Gastrocnemius medialis (tissue), 4 donors: ENCODE measurements around the gene KATNIP. TPM values are rescaled to one million over a fixed set of nuclear protein-coding genes. Genes with fewer than 3 reads are reported as not detected.

Source experiments
- ATAC-seq, 2 donors: fragments of 150-250 bp; one replicate each; pipeline ENCODE4 v1.9.1; 2016
- DNase-seq, 2 donors: peaks; one replicate each; pipeline ENCODE4 v3.0.0-alpha.2; 2019
- H3K27ac ChIP-seq, 4 donors: fragments of 200-600 bp; sonication (generic); 1 replicate in 1 of 4; 2 replicates in 3 of 4; pipeline ENCODE4 v1.5.1; 2016 to 2018; ENCODE audit warnings: mild to moderate bottlenecking in 2 of 4, moderate library complexity in 1 of 4
- H3K27me3 ChIP-seq, 3 donors: fragments of 200-600 bp; sonication (generic) in 2 of 3; 1 replicate in 1 of 3; 2 replicates in 2 of 3; pipeline versions ENCODE4 v1.5.1 to v1.6.0; 2016 to 2019; ENCODE audit warnings: mild to moderate bottlenecking in 1 of 3, moderate library complexity in 1 of 3
- H3K36me3 ChIP-seq, 2 donors: fragments of 200-600 bp; sonication (generic) in 1 of 2; one replicate each; pipeline ENCODE4 v1.5.1; 2017 to 2018
- H3K4me1 ChIP-seq, 2 donors: fragments of 200-600 bp; sonication (generic) in 1 of 2; one replicate each; pipeline ENCODE4 v1.5.1; 2016 to 2017; ENCODE audit warnings: mild to moderate bottlenecking in 2 of 2
- H3K4me3 ChIP-seq, 4 donors: fragments of 200-600 bp; sonication (generic) in 3 of 4; 1 replicate in 1 of 4; 2 replicates in 3 of 4; pipeline ENCODE4 v1.5.1; 2016 to 2019; ENCODE audit warnings: mild to moderate bottlenecking in 2 of 4
- H3K9me3 ChIP-seq, 3 donors: fragments of 200-600 bp; sonication (generic) in 2 of 3; 1 replicate in 1 of 3; 2 replicates in 2 of 3; pipeline ENCODE4 v1.5.1; 2016 to 2019
- POLR2A ChIP-seq, 2 donors: fragments of 450-650 bp; IDR thresholded peaks; one replicate each; pipeline ENCODE4 v1.6.1; 2017; ENCODE audit warnings: antibody characterized with exemption in 2 of 2, mild to moderate bottlenecking in 2 of 2, moderate library complexity in 2 of 2
- in situ Hi-C, 4 donors: fragments of 200-750 bp; cut with MboI; loops; one replicate each; pipeline versions ENCODE4 v1.15.0 to v1.8.0; 2017; ENCODE audit warnings: low sequenced_read_pairs in 4 of 4
- intact Hi-C: fragments of 100-400 bp; cut with DNase I; formaldehyde crosslinking; loops from one replicate; pipeline ENCODE4 v1.15.1; 2023; ENCODE audit warnings: low total_unique reads
- total RNA-seq, 4 donors: library from RNA; depleted of rRNA; stranded (reverse); fragments of >200 nt; gene quantifications; one replicate each; pipeline versions ENCODE4 v1.1.0 to v1.2.3, GENCODE V29; 2016
- TF ChIP-seq, protein P1 (sequence below), 5 experiments: fragments of 450-650 bp in 3 of 5; fragments of 200-600 bp in 2 of 5; sonication (generic) in 2 of 5; IDR thresholded peaks in 4 of 5; conservative IDR thresholded peaks in 1 of 5; 1 replicate in 4 of 5; 2 replicates in 1 of 5; pipeline ENCODE4 v1.5.1; 2016 to 2019; ENCODE audit warnings: antibody characterized with exemption in 5 of 5, mild to moderate bottlenecking in 3 of 5, moderate library complexity in 3 of 5

Gene KATNIP
- total RNA-seq, 4 donors from 2014 or later, result 6.3 to 12.1 (median 7.7) TPM

DNA sequence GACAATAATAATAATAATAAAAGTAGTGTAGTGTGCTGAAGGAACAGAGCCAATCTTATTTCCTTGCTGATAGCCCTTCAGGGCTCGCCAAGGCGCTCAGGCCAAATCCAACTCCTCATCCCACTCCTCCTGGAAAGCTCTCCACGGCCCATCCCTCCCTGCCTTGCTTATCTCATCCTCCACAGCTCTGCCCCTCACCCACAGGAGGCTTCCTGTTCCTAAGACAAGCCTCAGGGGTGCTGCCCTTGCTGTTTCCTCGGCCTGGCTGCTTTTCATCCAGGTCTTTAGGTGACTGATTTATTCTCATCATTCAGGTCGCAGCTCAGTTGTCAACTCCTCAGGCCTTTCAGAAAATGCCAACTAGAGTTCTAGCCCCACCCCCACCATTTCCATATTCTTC, 11.4 kb upstream of the KATNIP start:
- Histone ChIP-seq H3K4me1 (no peaks in the 10 kb centered on the region), H3K4me3 (no peak overlapping the region), H3K36me3 (peaks cover 0 to 90% of the 10 kb centered on the region in 2 donors), H3K9me3 (no peaks in the 10 kb centered on the region), H3K27me3 (no peaks in the 10 kb centered on the region), H3K27ac (peak overlapping the region in 1 of 4 donors; percentile 19)
- intact Hi-C loops (no loop called here), in situ Hi-C loops (no loop called here)
- DNase-seq (no peak), ATAC-seq (no peak)
- TF ChIP-seq POLR2A (IDR thresholded peaks at IDR 0.05), result no peak
- TF ChIP-seq, protein P1, sequence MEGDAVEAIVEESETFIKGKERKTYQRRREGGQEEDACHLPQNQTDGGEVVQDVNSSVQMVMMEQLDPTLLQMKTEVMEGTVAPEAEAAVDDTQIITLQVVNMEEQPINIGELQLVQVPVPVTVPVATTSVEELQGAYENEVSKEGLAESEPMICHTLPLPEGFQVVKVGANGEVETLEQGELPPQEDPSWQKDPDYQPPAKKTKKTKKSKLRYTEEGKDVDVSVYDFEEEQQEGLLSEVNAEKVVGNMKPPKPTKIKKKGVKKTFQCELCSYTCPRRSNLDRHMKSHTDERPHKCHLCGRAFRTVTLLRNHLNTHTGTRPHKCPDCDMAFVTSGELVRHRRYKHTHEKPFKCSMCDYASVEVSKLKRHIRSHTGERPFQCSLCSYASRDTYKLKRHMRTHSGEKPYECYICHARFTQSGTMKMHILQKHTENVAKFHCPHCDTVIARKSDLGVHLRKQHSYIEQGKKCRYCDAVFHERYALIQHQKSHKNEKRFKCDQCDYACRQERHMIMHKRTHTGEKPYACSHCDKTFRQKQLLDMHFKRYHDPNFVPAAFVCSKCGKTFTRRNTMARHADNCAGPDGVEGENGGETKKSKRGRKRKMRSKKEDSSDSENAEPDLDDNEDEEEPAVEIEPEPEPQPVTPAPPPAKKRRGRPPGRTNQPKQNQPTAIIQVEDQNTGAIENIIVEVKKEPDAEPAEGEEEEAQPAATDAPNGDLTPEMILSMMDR (IDR thresholded peaks at IDR 0.05 in 4 of 5, conservative IDR thresholded peaks at IDR 0.05 in 1 of 5), result no peak

DNA sequence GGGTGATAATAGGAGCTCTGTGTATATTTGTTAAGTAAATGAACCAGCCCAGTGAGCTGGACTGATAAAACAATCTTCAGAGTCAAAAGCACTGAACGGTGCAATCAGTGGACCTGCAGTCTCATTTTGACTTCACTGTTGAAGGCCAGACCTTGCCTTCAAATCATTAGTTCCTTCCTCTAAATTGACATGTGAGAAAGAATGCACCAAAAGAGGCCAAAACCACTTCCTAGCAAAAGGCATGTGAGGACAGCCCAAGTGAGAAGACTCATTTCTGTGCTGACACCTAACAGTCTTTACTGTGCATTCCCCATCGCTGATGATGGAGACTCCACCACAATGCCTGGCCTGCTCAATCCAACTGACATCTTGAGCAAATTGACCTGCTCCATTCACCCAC, 10.8 kb upstream of the KATNIP start:
- H3K27me3 ChIP-seq, result no peaks in the 10 kb centered on the region
- no peaks in the 10 kb centered on the region for H3K9me3 ChIP-seq
- no peak overlapping the region for H3K27ac ChIP-seq
- intact Hi-C loops (no loop called here), in situ Hi-C loops (no loop called here)
- no peak for ATAC-seq
- H3K4me3 ChIP-seq, result no peak overlapping the region
- H3K4me1 ChIP-seq, result no peaks in the 10 kb centered on the region
- TF ChIP-seq, protein P1 (IDR thresholded peaks at IDR 0.05 in 4 of 5, conservative IDR thresholded peaks at IDR 0.05 in 1 of 5), result no peak
- no peak for TF ChIP-seq POLR2A (IDR thresholded peaks at IDR 0.05)
- DNase-seq, result no peak
- peaks cover 0 to 91% of the 10 kb centered on the region in 2 donors for H3K36me3 ChIP-seq

DNA sequence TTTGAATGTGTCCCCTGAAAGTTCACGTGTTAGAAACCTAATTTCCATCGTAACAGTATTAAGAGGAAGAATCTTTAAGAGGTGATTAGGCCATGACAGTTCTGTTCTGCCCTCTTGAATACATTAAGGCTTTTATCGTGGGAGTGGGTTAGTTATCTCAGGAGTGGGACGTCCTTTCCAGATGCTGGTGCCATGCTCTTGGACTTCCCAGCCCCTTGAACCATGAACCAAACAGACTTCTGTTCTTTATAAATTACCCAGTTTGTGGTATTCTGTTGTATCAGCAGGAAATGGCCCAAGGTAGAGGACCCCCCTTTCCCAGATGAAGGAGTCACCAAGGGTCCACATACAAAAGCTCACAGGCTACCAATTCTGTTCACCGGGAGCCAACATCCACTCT, 10.3 kb upstream of the KATNIP start:
- no peak for DNase-seq
- H3K27ac ChIP-seq, result no peak overlapping the region
- no peaks in the 10 kb centered on the region for H3K4me1 ChIP-seq
- TF ChIP-seq, protein P1 (IDR thresholded peaks at IDR 0.05 in 4 of 5, conservative IDR thresholded peaks at IDR 0.05 in 1 of 5), result no peak
- no peak for TF ChIP-seq POLR2A (IDR thresholded peaks at IDR 0.05)
- H3K36me3 ChIP-seq, result peaks cover 0 to 94% of the 10 kb centered on the region in 2 donors
- H3K9me3 ChIP-seq, result no peaks in the 10 kb centered on the region
- in situ Hi-C loops, result no loop called here
- no peaks in the 10 kb centered on the region for H3K27me3 ChIP-seq
- intact Hi-C loops, result no loop called here
- no peak for ATAC-seq
- H3K4me3 ChIP-seq, result no peak overlapping the region

DNA sequence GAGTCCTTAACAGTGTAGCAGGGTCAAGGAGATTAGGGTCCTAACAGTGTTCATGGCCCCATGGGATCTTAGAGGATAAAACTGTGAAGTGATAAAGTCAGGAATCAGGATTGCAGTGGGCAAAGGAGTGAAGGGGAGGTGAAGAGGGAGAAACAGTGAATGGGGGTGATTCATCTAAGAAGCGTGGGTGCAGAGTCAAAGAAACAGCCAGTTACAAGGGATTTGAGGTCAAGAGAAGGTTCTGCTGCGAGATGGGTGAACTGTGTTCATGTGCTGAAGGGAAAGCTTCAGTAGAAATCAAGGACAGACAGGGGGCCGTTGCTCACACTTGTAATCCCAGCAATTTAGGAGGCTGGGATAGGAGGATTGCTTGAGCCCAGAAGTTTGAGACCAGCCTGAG, 6.1 kb upstream of the KATNIP start:
- intact Hi-C loops, result no loop called here
- in situ Hi-C loops, result no loop called here
- Histone ChIP-seq H3K9me3 (no peaks in the 10 kb centered on the region), H3K27me3 (no peaks in the 10 kb centered on the region), H3K4me1 (peaks cover 23 to 24% of the 10 kb centered on the region in 2 donors), H3K4me3 (no peak overlapping the region), H3K27ac (no peak overlapping the region), H3K36me3 (peaks cover 0 to 63% of the 10 kb centered on the region in 2 donors)
- ATAC-seq (no peak), DNase-seq (no peak)
- TF ChIP-seq POLR2A (IDR thresholded peaks at IDR 0.05), result no peak
- TF ChIP-seq, protein P1 (IDR thresholded peaks at IDR 0.05 in 4 of 5, conservative IDR thresholded peaks at IDR 0.05 in 1 of 5), result no peak

DNA sequence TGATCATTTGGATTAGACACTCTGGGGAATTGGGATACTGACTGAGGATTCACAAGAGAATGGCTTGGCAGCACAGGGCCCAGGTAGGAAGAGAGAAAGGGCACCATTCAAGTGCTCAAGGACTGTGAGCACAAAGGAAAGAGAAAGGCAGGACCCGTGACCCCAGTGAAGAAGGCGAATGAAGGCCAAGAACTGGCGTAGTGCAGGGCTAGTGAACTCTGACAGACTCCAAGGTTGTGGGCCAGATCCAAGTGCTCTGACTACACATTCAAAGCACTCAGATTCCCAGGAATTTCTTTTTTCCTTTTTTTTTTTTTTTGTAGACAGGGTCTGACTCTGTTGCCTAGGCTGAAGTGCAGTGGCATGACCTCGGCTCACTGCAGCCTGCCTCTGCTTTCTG, 5.3 kb upstream of the KATNIP start:
- Histone ChIP-seq H3K9me3 (no peaks in the 10 kb centered on the region), H3K36me3 (peaks cover 0 to 59% of the 10 kb centered on the region in 2 donors), H3K4me3 (no peak overlapping the region), H3K27ac (no peak overlapping the region), H3K27me3 (no peaks in the 10 kb centered on the region), H3K4me1 (peaks cover 27% of the 10 kb centered on the region in 2 donors)
- DNase-seq (no peak), ATAC-seq (no peak)
- no peak for TF ChIP-seq POLR2A (IDR thresholded peaks at IDR 0.05)
- TF ChIP-seq, protein P1 (IDR thresholded peaks at IDR 0.05 in 4 of 5, conservative IDR thresholded peaks at IDR 0.05 in 1 of 5), result no peak
- intact Hi-C loops, result loop anchor here (5.0 kb wide), 1 partner anchor 47 kb away; no protein-coding TSS in a partner anchor
- in situ Hi-C loops, result no loop called here
